ENCODE measurements around the gene BCS1L. TPM values are rescaled to one million over a fixed set of nuclear protein-coding genes. Genes with fewer than 3 reads are reported as not detected.

BCS1L gene
- total RNA-seq, 1 experiment from 2014 or later, result 39.1 TPM

DNA sequence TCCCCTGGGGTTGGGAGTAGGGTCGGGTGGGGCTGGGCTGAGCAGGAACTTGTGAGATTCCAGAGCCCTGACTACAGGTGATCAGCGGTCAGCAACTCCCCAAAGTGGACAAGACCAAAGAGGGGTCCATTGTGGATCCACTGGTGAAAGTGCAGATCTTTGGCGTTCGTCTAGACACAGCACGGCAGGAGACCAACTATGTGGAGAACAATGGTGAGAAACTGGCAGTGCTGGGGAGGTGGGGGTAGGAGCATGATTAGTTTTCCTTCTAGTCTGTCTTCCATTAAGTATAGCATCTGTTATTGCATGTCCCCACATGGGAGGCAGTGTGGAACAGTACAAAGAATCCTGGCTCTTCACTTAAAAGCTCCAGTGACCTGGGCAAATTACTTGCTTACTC, 23.8 kb upstream of the BCS1L start:
- no peak overlapping the region for H2BK20ac ChIP-seq (ENCODE audit: low read depth, low read length, poor library complexity, severe bottlenecking)
- no peaks in the 10 kb centered on the region for H3K9me3 ChIP-seq (ENCODE audit: control insufficient read depth, low read depth, low read length)
- WGBS (ENCODE audit: extremely low coverage, insufficient read length, low lambda C conversion rate), result no CpG with 5 or more reads among the region's 5 CpGs
- H4K20me1 ChIP-seq (ENCODE audit: control insufficient read depth, insufficient read depth, insufficient read length), result no peaks in the 10 kb centered on the region
- no peak overlapping the region for H3K4me2 ChIP-seq (ENCODE audit: insufficient read depth, insufficient read length, low read length)
- H4K8ac ChIP-seq (replicated peaks; ENCODE audit: insufficient read length, low read depth, low read length), result no peak overlapping the region
- H3K56ac ChIP-seq (ENCODE audit: insufficient read length, low read depth, low read length), result no peak overlapping the region
- no peak overlapping the region for H2BK120ac ChIP-seq (ENCODE audit: low read depth, low read length, poor library complexity, severe bottlenecking)
- no peak overlapping the region for H3K4ac ChIP-seq (ENCODE audit: low read depth, low read length)
- TF ChIP-seq, protein P1, sequence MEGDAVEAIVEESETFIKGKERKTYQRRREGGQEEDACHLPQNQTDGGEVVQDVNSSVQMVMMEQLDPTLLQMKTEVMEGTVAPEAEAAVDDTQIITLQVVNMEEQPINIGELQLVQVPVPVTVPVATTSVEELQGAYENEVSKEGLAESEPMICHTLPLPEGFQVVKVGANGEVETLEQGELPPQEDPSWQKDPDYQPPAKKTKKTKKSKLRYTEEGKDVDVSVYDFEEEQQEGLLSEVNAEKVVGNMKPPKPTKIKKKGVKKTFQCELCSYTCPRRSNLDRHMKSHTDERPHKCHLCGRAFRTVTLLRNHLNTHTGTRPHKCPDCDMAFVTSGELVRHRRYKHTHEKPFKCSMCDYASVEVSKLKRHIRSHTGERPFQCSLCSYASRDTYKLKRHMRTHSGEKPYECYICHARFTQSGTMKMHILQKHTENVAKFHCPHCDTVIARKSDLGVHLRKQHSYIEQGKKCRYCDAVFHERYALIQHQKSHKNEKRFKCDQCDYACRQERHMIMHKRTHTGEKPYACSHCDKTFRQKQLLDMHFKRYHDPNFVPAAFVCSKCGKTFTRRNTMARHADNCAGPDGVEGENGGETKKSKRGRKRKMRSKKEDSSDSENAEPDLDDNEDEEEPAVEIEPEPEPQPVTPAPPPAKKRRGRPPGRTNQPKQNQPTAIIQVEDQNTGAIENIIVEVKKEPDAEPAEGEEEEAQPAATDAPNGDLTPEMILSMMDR (conservative IDR thresholded peaks at IDR 0.05), result no peak
- H3K4me1 ChIP-seq (ENCODE audit: insufficient read depth, low read length), result no peaks in the 10 kb centered on the region
- Mint-ChIP-seq H3K27me3 (ENCODE audit: low read depth) (peaks cover 2% of the 10 kb centered on the region), H3K27ac (no peak overlapping the region; a peak in 1 of 7 replicates), H3K9me3 (no peaks in the 10 kb centered on the region), H3K36me3 (ENCODE audit: insufficient read depth in 1 of 3, low read depth in 3 of 3) (peaks cover 25 to 64% (median 55%) of the 10 kb centered on the region in 3 experiments; a peak in 6 of 7 replicates), H3K4me3 (no peak overlapping the region), H3K4me1 (no peaks in the 10 kb centered on the region)
- DNase-seq, result no peak
- no peak overlapping the region for H4K5ac ChIP-seq (ENCODE audit: insufficient read length, low read depth, low read length)
- H3K14ac ChIP-seq (ENCODE audit: insufficient read depth, low read length), result no peak overlapping the region
- no peaks in the 10 kb centered on the region for H3K79me1 ChIP-seq (ENCODE audit: insufficient read depth, low read depth, low read length, poor library complexity, severe bottlenecking)
- H2AK5ac ChIP-seq (ENCODE audit: insufficient read length, low read length), result no peak overlapping the region
- H2BK15ac ChIP-seq (ENCODE audit: low read depth, low read length), result no peak overlapping the region
- no peak overlapping the region for H3K9ac ChIP-seq (ENCODE audit: extremely low read depth, insufficient read length, low read length)
- no peak overlapping the region for H3K27ac ChIP-seq (ENCODE audit: insufficient read length, low read depth, low read length)
- no peak overlapping the region for H3K18ac ChIP-seq (ENCODE audit: insufficient read length, low read depth, low read length)
- no peaks in the 10 kb centered on the region for H3K23me2 ChIP-seq (ENCODE audit: insufficient read length, low read depth, low read length, poor library complexity, severe bottlenecking)
- H3K27me3 ChIP-seq (ENCODE audit: insufficient read depth, low read length), result no peaks in the 10 kb centered on the region
- no peak overlapping the region for H2BK12ac ChIP-seq (ENCODE audit: insufficient read length, low read depth, low read length)
- H2BK5ac ChIP-seq (ENCODE audit: insufficient read length, low read length), result no peak overlapping the region
- no peak overlapping the region for H2AFZ ChIP-seq (ENCODE audit: low read length)
- no peaks in the 10 kb centered on the region for H3K79me2 ChIP-seq (ENCODE audit: insufficient read depth, low read length)
- no peak overlapping the region for H3T11ph ChIP-seq (ENCODE audit: low read length)
- no peak overlapping the region for H3K23ac ChIP-seq (ENCODE audit: insufficient read length, low read depth, low read length)
- H4K91ac ChIP-seq (ENCODE audit: insufficient read length, low read depth, low read length), result no peak overlapping the region
